ENCODE results near the gene MRPL14. TPM values are rescaled to one million over a fixed set of nuclear protein-coding genes. Genes with fewer than 3 reads are reported as not detected.

MRPL14 gene
- total RNA-seq, 3 donors from 2014 or later, result 24.6 to 55.7 (median 30.4) TPM

- Histone ChIP-seq H3K36me3 (no peaks in the 10 kb centered on the region), H3K9me3 (no peaks in the 10 kb centered on the region), H3K27ac (peak overlapping the region; percentile 79 to 91), H3K4me1 (peaks cover 4 to 21% of the 10 kb centered on the region in 2 donors), H3K4me3 (peak overlapping the region in 1 of 3 donors; percentile 43), H3K27me3 (no peaks in the 10 kb centered on the region)
- TF ChIP-seq POLR2AphosphoS5 (IDR thresholded peaks at IDR 0.05) (no peak), CTCF (IDR thresholded peaks at IDR 0.05) (no peak), POLR2A (IDR thresholded peaks at IDR 0.05) (no peak)
- DNase-seq (ENCODE audit: low spot score in 2 of 2), result no peak
- intact Hi-C loops (cut with DNase I; ENCODE audit: low total_unique reads), result loop anchor here (10.0 kb wide), 1 partner anchor 81 kb away; no protein-coding TSS in a partner anchor
Measured at GRCh38 chr6:44075647-44076355, 51.5 kb downstream of the MRPL14 start.

GRCh38 chr6:44074813-44075646 is 52.2 kb downstream of the MRPL14 start:
- intact Hi-C loops (cut with DNase I; ENCODE audit: low total_unique reads), result loop anchor here (10.0 kb wide), 1 partner anchor 80 kb away; no protein-coding TSS in a partner anchor
- H3K4me1 ChIP-seq, result peaks cover 4 to 21% of the 10 kb centered on the region in 2 donors

GRCh38 chr6:44074439-44074812 is 52.8 kb downstream of the MRPL14 start:
- peak overlapping the region in 1 of 3 donors; percentile 73 for H3K4me3 ChIP-seq
- TF ChIP-seq CTCF (IDR thresholded peaks at IDR 0.05), result peak; percentile 91 to 96 (median 94)
- peak in 1 of 3 donors; percentile 39 for TF ChIP-seq POLR2AphosphoS5 (IDR thresholded peaks at IDR 0.05)
- no peak for TF ChIP-seq POLR2A (IDR thresholded peaks at IDR 0.05)
- H3K4me1 ChIP-seq, result peaks cover 4 to 21% of the 10 kb centered on the region in 2 donors
- H3K9me3 ChIP-seq, result no peaks in the 10 kb centered on the region
- DNase-seq (ENCODE audit: low spot score in 2 of 2), result no peak
- H3K27ac ChIP-seq, result peak overlapping the region; percentile 79 to 91
- intact Hi-C loops (cut with DNase I; ENCODE audit: low total_unique reads), result loop anchor here (10.0 kb wide), 1 partner anchor 80 kb away; no protein-coding TSS in a partner anchor
- H3K36me3 ChIP-seq, result no peaks in the 10 kb centered on the region
- H3K27me3 ChIP-seq, result no peaks in the 10 kb centered on the region

More at GRCh38 chr6:44074813-44075646, 52.2 kb downstream of the MRPL14 start:
- TF ChIP-seq CTCF (IDR thresholded peaks at IDR 0.05), result peak in 1 of 3 donors; percentile 7
- no peak for TF ChIP-seq POLR2AphosphoS5 (IDR thresholded peaks at IDR 0.05)
- no peaks in the 10 kb centered on the region for H3K27me3 ChIP-seq
- DNase-seq (ENCODE audit: low spot score in 2 of 2), result no peak
- H3K27ac ChIP-seq, result peak overlapping the region; percentile 79 to 91
- H3K4me3 ChIP-seq, result no peak overlapping the region
- no peaks in the 10 kb centered on the region for H3K9me3 ChIP-seq
- no peaks in the 10 kb centered on the region for H3K36me3 ChIP-seq

GRCh38 chr6:44073612-44074438 is 53.4 kb downstream of the MRPL14 start:
- Histone ChIP-seq H3K36me3 (no peaks in the 10 kb centered on the region), H3K9me3 (no peaks in the 10 kb centered on the region), H3K27me3 (no peaks in the 10 kb centered on the region), H3K4me1 (peaks cover 4 to 21% of the 10 kb centered on the region in 2 donors), H3K4me3 (peak overlapping the region; percentile 40 to 73 (median 51)), H3K27ac (peak overlapping the region; percentile 79 to 91)
- no peak for TF ChIP-seq POLR2AphosphoS5 (IDR thresholded peaks at IDR 0.05)
- TF ChIP-seq CTCF (IDR thresholded peaks at IDR 0.05), result no peak
- no peak for TF ChIP-seq POLR2A (IDR thresholded peaks at IDR 0.05)
- no peak for DNase-seq (ENCODE audit: low spot score in 2 of 2)
- intact Hi-C loops (cut with DNase I; ENCODE audit: low total_unique reads), result loop anchor here (1.0 to 10.0 kb wide), 3 partner anchors 79 to 403 kb away; no protein-coding TSS in a partner anchor
